NCI-H524 treated with DMSO at 0.1 percent for 48 hours (cell line): Measurements from ENCODE around the gene GHRL.
A peak's percentile ranks its signal among the peaks of the same experiment; 100 is the strongest.

Experiments
- DNase-seq: peaks from one replicate; lab custom pipeline; 2025; lab: John Stamatoyannopoulos, UW

The GHRL gene

DNA sequence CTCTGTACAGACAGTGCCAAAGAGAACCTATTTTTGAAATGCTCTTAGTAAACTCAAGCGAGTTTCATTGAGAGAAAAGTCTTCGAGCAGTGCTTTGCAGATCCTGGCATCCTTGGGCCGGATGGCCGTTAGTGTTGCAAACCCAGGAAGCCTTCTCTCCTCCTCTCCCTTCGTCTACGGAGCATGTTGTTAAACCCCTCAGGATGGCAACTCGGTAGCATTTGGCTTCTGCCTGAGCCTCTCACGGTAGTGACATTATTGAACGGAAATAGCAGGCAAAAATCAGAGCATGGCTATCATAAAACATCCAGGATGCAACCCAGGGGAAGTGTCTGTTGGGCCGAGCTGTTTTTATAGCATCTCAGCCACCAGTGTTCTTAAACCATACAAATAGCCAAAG, 34.8 kb upstream of the GHRL start:
- DNase-seq, result no peak

DNA sequence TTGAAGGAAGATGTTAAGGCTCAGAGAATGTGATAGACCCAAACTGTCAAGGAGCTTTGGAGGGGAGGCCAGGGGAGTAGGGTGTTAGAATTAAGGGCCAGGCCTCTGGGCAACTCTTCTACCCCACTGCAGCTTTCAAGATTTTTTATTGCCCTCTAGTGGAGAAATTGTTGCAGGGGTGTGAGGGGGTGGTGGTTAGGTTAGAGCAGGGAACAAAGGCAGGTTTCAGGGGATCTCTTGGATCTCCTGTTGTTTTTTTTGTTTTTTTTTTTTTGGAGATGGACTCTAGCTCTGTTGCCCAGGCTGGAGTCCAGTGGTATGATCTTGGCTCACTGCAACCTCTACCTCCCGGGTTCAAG, 29.6 kb upstream of the GHRL start:
- DNase-seq, result no peak

DNA sequence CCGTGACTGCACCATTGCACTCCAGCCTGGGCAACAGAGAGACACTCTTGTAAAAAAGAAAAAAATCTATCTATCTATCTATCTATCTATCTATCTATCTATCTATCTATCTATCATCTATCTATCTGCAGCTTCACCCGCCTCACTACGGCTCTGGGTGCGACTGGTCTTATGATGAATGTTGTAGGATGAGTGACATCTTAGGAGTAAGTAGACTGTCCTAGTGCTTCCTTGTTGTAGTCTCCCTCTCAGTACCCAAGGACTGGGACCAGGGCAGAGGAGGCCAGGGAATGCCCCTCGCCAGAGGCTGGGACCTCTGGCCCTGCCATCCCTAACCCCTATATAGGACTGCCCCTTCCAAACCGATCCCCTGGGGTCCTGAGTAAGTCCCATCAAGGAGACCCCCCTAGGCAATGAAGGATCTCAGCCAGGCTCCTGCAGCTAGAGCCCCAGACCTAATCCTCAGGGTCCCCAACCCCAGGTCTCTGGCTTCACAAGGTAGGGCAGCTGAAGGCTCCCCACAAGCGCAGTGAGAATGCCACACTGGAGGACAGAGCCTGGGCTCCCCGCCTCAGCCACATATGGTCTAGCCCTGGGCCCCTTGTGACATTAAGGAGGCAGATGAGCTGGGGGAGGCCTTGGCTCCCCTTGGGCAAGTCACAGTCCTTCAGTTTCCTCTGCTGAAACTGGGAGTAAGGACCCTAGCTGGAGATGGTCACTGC, 29.0 kb upstream of the GHRL start:
- DNase-seq, result no peak

DNA sequence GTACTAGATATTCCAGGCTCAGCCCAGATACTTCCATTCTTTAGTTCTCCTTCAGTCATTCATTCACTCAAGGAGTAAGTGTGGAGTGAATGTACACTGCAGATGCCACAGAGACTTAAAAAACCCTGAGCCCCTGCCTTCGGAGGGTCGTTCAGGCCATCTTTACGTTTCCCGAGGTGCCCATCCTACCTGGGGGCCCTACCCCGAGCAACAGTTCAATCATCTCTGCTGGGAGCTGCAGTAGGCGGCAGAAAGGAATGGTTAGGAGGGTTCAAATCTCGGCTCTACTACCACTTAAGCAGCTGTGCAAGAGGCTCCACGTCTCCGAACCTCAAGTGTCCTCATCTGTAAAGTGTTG, 27.6 kb upstream of the GHRL start:
- DNase-seq, result no peak

DNA sequence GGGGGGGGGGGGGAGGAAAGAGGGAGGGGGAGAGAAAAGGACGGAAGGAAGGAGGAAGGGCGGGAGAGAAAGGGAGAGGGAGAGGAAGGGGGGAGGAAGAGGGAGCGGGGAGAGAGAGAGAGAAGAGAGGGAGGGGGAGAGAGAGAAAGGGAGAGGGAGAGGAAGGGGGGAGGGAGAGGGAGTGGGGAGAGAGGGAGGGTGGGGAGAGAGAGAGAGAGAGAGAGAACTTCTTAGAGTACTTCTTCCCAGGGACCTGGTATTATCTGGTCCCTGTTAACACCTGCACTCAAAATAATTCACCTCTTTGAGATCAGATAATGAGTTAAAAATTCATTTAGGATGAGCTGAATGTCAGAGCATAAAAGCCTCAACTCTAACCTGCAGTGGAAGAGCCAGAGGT, 27.1 kb upstream of the GHRL start:
- DNase-seq, result no peak

DNA sequence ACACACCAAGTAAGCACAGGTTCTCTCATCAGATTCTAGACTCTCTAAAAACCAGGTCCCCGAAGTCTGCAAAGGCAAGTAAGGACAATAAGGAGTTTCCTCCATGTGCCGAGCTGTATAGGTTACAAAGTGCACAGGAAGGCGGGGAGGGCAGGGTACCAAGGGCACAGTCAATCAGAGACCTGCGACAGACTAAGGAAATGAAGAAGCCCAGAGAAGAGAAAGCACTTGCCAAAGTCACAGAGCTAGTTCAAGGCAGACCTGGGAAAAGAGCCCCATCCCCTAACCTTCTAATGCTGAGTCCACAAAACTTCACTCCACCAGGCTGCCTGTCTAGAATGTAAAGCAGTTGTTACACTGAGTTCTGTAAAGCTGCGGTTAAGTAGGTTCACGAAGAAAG, 26.5 kb upstream of the GHRL start:
- no peak for DNase-seq

DNA sequence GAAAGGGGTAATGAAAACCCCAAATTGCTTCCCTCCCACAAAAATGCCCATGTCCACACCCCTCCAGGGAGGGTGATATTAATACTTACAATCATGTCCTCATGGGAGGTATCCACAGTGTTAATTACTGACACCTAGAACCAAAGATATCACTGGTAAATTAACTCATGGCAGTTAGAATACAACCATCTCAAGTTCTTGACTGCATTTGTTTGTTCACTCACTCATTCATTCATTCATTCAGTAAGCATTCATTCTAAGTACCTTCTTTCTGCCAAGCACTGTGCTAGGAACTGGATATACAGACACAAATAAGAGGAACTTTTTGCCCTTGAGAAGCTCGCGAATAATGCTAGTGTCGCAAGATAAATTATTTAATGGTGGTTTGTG, 25.2 kb upstream of the GHRL start:
- DNase-seq, result no peak

DNA sequence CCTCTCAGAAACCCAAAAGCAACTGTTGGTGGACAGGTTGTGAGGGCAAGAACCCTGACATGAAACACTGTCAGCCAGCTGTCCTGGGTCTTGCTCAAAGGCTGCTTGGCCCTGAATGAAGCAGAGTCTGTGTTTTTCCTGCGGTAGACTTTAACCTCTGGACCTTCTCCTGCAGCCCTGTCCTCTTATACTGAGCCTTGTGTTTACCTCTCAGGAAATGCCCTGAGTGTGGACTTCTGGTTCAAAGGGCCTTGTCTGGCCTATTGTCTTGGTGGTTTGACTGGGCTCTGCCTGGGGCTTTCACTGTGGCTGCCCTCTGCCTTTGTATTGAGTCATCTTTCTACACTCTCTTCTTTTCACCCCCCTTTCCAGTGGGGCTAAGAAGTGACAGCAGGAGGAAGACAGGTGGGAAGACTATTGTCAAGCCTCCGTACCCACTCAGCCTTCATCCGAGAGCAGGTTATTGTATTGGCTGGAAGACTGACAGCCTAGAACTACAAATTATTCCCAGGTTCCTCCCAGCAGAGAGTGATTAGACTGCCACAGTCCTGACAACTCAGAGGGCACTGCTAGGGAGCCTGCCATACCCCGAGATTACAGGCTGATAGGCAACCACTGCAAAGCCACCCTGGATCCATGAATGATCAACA, 24.7 kb upstream of the GHRL start:
- no peak for DNase-seq

DNA sequence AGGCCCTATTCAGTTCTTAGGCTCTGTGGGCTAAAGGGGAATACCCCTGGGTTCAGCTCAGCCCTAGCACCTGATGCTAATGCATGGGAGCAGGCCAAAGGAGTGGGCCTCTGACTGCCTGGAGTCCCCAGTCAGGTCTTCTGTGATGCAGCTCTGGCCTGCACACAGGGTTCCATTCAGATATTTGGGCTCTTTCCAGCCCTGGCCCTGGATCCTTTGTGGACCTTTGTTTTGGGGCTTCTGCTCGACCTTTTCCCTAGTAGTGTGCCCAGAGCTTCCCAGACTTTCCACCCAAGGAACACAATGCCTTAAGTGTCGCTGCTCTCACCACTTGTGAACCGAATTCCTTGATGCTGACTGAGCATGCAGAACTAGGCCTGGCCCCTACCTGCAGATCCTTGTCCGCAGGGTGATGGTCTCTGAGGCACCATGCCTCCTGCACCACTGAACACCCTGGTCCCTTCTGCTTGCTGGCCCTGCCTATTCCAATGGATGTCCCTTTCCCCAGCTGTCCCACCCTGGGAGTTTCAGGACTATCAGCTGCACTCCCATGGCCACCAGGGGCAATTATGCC, 23.1 kb upstream of the GHRL start:
- no peak for DNase-seq

DNA sequence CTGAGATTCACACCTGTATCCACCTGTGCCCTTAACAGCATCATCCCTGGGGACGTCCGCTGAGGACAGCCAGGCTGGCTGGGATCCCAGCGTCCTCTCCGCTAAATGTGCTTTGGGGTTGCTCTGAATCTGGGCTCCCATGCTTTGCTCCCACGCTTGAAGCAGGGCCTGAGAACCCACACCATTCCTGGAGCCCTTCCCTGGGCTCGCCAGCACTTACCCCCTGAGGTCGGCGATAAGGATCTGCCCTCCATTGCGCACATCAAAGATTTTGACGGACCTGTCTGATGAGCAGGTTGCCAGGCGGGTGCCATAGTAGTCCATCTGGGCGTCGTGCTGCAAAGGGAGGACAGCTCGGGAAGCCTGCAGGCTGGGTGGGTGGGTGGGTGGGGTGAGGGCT, 22.4 kb upstream of the GHRL start:
- DNase-seq, result no peak

DNA sequence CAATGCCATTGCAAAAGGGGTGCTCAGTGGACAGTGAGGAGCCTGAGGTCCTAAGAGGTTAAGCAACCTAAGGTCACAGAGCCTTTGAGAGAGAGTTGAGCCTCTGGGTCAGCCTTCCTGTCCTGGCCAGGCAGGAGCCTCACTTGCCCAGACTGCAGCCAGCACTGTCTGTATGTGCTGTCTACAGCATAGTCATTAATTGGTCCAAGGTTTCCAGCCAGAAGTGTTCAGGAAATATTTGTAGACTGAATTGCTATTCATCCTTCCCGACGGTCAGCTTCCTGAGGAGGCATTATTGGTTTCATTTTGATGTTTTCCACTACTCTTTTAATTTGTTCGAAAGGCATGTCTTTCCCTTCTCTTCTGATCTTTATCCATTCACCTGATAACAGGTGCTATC, 20.1 kb upstream of the GHRL start:
- DNase-seq, result no peak

DNA sequence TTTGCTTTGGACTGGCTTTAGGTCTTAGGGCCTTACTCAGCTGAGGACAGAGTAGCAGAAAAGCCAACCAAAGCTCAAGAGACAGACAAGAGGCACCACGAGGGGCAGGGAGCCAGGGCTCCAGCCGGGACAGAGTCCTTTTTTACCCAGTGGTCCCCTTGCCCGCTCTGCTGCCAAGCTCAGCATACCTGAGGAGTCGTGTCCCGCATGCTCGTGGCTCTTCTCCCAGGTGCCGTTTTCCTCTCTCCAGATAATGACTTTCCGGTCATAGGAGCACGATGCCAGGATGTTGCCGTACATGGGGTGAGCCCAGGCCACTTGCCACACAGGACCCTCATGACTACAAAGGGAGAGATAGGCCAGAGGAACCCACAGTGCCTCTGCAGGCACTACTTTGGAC, 19.6 kb upstream of the GHRL start:
- DNase-seq, result no peak

DNA sequence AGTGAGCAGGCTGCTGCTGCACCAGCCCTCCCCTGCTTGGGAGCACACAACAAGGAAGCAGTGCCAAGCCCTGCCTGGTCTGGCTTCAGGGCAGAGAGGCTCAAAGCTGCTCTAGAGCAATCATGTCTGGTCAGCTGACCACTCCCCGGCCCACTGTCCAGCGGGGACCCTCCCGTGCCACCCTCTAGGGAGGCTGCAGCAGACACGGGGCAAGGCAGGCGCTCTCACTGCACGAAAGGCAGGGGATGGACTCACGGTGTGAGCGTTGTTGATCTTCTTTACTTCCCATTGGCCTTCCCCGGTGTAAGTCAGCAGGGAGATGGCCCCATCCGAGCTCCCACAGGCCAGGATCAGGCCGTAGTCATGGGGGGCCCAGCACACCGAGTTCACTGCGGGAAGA, 19.0 kb upstream of the GHRL start:
- no peak for DNase-seq

DNA sequence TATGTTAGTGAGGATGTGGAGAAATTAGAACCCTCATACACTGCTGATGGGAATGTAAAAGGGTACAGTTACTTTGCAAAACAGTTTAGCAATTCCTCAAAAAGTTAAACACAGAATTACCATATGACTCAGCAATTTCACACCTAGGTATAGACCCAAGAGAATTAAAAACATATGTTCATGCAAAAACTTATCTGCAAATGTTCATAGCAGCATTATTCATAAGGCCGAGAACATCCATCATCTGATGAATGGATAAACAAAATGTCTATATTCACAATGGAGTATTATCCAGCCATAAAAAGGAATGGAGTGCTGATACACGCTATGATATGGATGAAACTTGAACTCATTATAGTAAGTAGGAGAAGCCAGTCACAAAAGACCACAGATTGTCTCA, 17.8 kb upstream of the GHRL start:
- no peak for DNase-seq

DNA sequence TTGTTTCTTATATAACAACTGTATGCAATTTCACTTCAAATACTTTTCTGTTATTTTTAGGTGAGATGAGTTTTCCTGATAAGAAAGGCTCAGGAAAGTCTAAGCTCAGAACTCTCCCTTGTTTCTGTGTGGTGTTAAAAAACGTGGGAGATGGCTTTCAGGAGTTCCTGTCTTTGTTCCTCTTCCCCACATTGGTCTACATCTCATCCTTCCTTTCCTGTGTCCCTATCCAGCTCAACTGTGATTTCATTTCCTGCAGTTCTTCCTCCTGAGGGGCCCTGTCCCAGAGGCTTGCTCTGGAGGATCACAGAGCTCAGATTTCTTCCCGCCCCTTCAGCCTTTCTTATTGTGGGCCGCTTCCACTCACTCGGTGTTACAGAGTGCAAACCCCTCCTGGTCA, 17.0 kb upstream of the GHRL start:
- DNase-seq, result no peak

DNA sequence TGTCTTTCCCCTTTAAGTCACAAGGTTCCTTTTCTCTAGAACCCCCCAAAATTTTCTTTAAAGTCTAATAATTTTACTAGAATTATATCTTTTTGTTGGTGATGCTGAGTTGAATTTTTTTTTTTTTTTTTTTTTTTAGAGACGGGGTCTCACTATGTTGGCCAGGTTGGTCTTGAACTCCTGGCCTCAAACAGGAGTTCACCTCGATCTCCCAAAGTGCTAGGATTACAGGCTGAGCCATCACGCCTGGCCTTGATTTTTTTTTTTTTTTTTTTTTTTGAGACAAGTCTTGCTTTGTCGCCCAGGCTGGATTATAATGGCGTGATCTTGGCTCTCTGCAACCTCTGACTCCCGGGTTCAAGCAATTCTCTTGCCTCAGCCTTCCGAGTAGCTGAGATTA, 15.9 kb upstream of the GHRL start:
- DNase-seq, result no peak

DNA sequence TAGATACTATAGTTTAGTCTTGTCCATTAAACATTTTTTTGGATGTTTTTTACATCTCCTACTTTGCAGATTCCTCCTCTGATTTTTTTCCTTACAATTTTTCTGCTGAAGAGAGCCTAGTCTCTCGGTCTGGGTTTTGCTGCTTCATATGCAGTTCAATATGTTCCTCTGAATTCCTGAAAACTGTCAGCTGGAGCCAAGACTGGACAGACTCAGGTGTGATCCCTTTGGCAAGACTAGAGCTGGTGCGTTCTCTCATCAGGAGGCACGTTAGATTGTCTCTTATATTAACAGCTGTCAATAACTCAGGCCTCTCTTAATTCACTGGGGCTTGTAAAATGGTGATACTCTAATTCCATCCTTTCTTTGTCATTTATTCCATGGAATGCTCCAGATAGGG, 13.4 kb upstream of the GHRL start:
- no peak for DNase-seq

DNA sequence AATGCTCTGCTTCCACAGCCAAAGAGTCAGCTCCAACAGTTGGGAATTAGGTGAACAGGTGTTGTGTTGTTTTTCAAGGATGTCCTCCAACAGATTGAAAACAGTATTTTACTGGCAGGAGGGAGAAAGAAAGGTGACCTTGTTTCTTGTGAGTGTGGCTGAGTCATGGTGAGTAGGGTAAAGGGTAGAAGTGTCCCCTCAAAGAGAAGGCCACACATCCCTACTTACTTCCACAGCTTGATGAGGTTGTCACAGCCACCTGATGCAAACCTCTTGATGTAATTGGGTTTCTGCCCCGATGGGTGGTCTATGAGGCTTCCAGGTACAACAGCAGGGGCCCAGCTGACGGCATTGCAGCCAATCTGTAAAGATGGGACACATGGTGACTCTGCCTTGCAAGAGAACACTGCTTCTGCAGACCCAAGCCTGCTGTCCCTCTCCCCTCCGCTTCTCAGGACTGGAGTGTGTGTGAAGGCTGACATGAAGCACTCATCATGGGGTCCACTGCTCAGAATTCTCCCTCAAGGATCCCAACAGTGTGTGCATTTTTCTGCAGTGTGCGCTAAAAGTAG, 12.7 kb upstream of the GHRL start:
- peak; percentile 21 for DNase-seq

DNA sequence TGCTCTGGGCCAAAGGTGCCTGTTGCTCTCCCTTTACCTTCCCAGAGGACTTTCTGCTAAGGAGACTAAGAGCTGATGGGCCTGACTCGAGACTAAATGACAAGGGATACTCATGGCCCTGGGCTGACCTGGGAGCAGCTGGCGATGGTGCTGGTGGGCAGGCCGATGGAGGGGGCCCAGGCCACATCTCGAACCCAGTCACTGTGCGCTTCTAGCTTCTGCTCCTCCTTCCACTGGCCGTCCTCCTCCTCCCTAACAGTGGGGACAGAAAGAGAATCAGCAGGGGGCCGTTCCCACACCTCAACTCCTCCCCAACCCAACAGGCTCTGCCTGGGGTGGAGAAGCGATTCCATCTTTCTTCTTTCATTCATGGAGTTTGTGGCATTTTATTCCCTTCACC, 12.2 kb upstream of the GHRL start:
- no peak for DNase-seq

DNA sequence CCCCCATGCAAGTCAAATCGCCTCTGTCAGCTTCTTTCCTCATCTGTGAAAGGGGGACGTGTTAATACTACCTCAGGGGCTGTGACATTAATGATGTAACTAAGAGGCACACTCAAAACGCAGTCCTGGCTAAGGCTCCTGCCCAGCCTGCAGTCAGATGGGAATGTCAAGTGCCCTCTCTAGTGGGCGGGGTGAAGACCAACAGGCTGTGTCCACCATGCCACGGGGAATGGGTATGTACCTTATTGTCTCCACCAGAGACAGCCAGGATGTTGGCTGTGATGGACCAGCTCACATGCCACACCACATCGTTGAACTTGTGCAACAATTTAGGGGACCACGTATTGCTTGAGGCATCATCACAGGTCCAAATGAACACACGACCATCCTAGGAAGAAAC, 11.0 kb upstream of the GHRL start:
- no peak for DNase-seq

DNA sequence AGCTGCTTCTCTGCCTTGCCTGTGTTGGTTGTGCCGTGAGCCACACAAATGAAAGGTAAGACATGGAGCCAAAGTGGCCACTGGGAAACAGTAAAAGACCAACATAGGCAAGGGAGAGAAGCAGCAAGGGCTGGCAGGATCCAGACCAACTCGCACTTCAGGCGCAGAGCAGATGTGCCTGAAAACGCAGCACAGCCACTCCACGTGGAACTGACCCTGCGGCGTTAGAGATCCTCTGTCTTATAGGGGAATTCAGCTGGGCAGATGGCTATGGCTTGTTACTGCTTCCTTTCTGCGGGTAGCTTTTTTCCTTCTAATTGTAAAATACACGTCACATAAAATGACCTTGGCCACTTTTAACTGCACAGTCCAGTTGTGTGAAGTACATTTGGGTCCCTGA, 10.4 kb upstream of the GHRL start:
- no peak for DNase-seq

DNA sequence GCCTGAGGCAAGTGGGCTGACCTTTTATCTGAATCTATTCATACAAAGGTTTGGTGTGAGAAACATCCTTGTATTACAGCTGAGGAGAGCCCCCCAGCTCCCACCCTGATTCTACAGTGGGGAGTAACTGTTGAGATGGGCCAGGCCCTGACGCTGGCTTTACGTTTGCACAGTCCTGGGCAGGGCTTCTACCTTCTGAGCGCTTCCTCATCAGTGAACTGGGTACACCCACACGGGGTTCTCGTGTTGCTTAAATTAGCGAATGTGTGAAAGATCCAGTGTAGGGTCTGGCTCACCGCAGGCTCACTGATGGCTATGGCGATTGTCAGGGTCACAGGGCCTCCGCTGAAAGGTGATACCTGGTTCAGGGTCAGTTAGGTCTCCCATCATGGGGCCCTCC, 7.3 kb upstream of the GHRL start:
- DNase-seq, result no peak

DNA sequence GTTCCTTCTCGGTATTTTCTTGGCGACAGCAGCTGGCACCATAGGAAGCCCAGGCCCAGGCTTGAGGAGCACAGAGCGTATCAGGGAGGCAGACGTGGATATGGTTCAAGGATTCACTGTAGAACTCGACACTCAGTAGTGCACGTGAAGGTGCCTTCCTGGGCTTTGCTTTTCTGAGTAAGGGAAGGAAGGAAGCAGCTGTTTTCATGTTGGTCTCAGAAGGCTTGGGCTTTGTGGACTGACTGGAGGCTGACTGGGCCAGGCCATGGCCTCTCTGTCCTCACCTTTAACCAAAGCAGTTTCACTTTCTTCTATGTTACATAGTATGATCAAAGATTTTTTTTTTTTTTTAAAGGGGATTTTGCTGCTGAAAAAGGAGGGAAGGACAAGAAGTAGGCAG, 6.9 kb upstream of the GHRL start:
- no peak for DNase-seq

DNA sequence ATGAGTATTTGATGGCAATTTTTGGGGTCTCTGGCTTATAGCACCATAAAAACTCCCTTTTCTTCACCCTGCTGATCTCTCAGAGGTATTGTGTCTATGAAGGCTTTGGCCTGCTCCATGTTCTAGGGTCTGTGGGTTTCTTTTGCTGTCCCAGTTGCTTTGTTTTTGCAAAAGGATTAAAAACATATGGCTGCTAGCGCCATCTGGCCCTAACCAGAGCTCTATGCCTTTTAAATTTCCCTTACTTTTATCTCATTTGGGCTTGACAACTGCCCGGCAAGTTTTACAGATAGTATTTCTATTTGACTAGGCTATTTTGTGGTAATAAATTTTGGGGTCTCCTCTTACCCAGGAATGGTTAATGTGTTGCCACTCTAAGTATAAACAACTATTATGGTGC, 6.4 kb upstream of the GHRL start:
- DNase-seq, result peak; percentile 23
